ENCODE measurements around the gene ADPRHL1. TPM values are rescaled to one million over a fixed set of nuclear protein-coding genes. Genes with fewer than 3 reads are reported as not detected.
"Not testable (repeated sequence)": the region's sequence is repeated elsewhere in the genome, so short reads cannot be mapped to it uniquely, and the experiment has no call there.

ADPRHL1 gene
- total RNA-seq, 1 donor from 2014 or later = 442 TPM

- ATAC-seq = peak; percentile 68
- DNase-seq = no peak
- intact Hi-C loops (cut with micrococcal nuclease) = no loop called here
Observed at GRCh38 chr13:113483504-113484293, 30.4 kb upstream of the ADPRHL1 start.

- intact Hi-C loops (cut with micrococcal nuclease) = no loop called here
- ATAC-seq (peak; percentile 4), DNase-seq (no peak)
Observed at GRCh38 chr13:113483081-113483480, 29.8 kb upstream of the ADPRHL1 start.

GRCh38 chr13:113479179-113479578, 25.9 kb upstream of the ADPRHL1 start:
- no peak for DNase-seq
- no peak for ATAC-seq
- intact Hi-C loops (cut with micrococcal nuclease) = no loop called here

- ATAC-seq = no peak
- intact Hi-C loops (cut with micrococcal nuclease) = no loop called here
- no peak for DNase-seq
Observed at GRCh38 chr13:113477724-113478123, 24.4 kb upstream of the ADPRHL1 start.

GRCh38 chr13:113476811-113477210, 23.5 kb upstream of the ADPRHL1 start:
- DNase-seq (no peak), ATAC-seq (no peak)
- intact Hi-C loops (cut with micrococcal nuclease) = no loop called here

- no peak for DNase-seq
Observed at GRCh38 chr13:113475911-113476310, 22.6 kb upstream of the ADPRHL1 start.

GRCh38 chr13:113475280-113475679, 22.0 kb upstream of the ADPRHL1 start:
- ATAC-seq = no peak
- intact Hi-C loops (cut with micrococcal nuclease) = no loop called here
- no peak for DNase-seq

More at GRCh38 chr13:113475911-113476310, 22.6 kb upstream of the ADPRHL1 start:
- ATAC-seq = peak; percentile 13
- intact Hi-C loops (cut with micrococcal nuclease) = no loop called here

- intact Hi-C loops (cut with micrococcal nuclease) = no loop called here
Observed at GRCh38 chr13:113474179-113474578, 20.9 kb upstream of the ADPRHL1 start.

GRCh38 chr13:113472355-113473025, 19.2 kb upstream of the ADPRHL1 start:
- ATAC-seq = peak; percentile 50
- DNase-seq = peak; percentile 46
- intact Hi-C loops (cut with micrococcal nuclease) = no loop called here

More at GRCh38 chr13:113474179-113474578, 20.9 kb upstream of the ADPRHL1 start:
- DNase-seq = peak; percentile 60
- peak; percentile 67 for ATAC-seq

GRCh38 chr13:113471844-113472243, 18.6 kb upstream of the ADPRHL1 start:
- no peak for DNase-seq
- ATAC-seq = peak; percentile 6
- intact Hi-C loops (cut with micrococcal nuclease) = no loop called here

GRCh38 chr13:113470635-113471163, 17.4 kb upstream of the ADPRHL1 start:
- ATAC-seq; DNase-seq; intact Hi-C loops (cut with micrococcal nuclease): not testable (repeated sequence)

GRCh38 chr13:113470073-113470472, 16.8 kb upstream of the ADPRHL1 start:
- ATAC-seq = no peak
- intact Hi-C loops (cut with micrococcal nuclease) = no loop called here
- no peak for DNase-seq

- ATAC-seq (no peak), DNase-seq (no peak)
- intact Hi-C loops (cut with micrococcal nuclease) = no loop called here
Observed at GRCh38 chr13:113469582-113469981, 16.3 kb upstream of the ADPRHL1 start.

GRCh38 chr13:113468472-113469201, 15.3 kb upstream of the ADPRHL1 start:
- intact Hi-C loops (cut with micrococcal nuclease) = no loop called here
- ATAC-seq (peak; percentile 67), DNase-seq (peak; percentile 36)

GRCh38 chr13:113468029-113468428, 14.7 kb upstream of the ADPRHL1 start:
- ATAC-seq (no peak), DNase-seq (no peak)
- intact Hi-C loops (cut with micrococcal nuclease) = no loop called here

- no peak for DNase-seq
- intact Hi-C loops (cut with micrococcal nuclease) = no loop called here
- no peak for ATAC-seq
Observed at GRCh38 chr13:113466383-113466782, 13.1 kb upstream of the ADPRHL1 start.

GRCh38 chr13:113465300-113465699, 12.0 kb upstream of the ADPRHL1 start:
- ATAC-seq = no peak
- no peak for DNase-seq
- intact Hi-C loops (cut with micrococcal nuclease) = no loop called here

- intact Hi-C loops (cut with micrococcal nuclease) = no loop called here
- DNase-seq (no peak), ATAC-seq (no peak)
Observed at GRCh38 chr13:113464476-113464875, 11.2 kb upstream of the ADPRHL1 start.

GRCh38 chr13:113461022-113461751, 7.9 kb upstream of the ADPRHL1 start:
- peak; percentile 59 for ATAC-seq
- intact Hi-C loops (cut with micrococcal nuclease) = no loop called here
- no peak for DNase-seq

All from left ventricle myocardium superior (tissue), 1 donor.